ENCODE data around the gene KCNJ5. TPM values are rescaled to one million over a fixed set of nuclear protein-coding genes. Genes with fewer than 3 reads are reported as not detected.

Gene KCNJ5
- total RNA-seq, 1 experiment from 2014 or later: 0.22 TPM

- peak; percentile 88 for DNase-seq (ENCODE audit: low spot score)
- TF ChIP-seq PRRX2 (CRISPR knock-in tag; IDR thresholded peaks at IDR 0.05) (no peak), NR3C1 (CRISPR knock-in tag; conservative IDR thresholded peaks at IDR 0.05; ENCODE audit: low read depth) (no peak), TEAD1 (CRISPR knock-in tag; IDR thresholded peaks at IDR 0.05) (0 out of 2 replicates have a peak, but pooled peaks have one; percentile 41), KAT7 (CRISPR knock-in tag; IDR thresholded peaks at IDR 0.05; ENCODE audit: borderline replicate concordance) (no peak), TP53 (CRISPR knock-in tag; IDR thresholded peaks at IDR 0.05) (no peak), GTF2I (CRISPR knock-in tag; conservative IDR thresholded peaks at IDR 0.05) (no peak), SP1 (CRISPR knock-in tag; conservative IDR thresholded peaks at IDR 0.05) (peak; percentile 44; the same call in 1 of the 2 replicates)
- TF ChIP-seq, protein P1, sequence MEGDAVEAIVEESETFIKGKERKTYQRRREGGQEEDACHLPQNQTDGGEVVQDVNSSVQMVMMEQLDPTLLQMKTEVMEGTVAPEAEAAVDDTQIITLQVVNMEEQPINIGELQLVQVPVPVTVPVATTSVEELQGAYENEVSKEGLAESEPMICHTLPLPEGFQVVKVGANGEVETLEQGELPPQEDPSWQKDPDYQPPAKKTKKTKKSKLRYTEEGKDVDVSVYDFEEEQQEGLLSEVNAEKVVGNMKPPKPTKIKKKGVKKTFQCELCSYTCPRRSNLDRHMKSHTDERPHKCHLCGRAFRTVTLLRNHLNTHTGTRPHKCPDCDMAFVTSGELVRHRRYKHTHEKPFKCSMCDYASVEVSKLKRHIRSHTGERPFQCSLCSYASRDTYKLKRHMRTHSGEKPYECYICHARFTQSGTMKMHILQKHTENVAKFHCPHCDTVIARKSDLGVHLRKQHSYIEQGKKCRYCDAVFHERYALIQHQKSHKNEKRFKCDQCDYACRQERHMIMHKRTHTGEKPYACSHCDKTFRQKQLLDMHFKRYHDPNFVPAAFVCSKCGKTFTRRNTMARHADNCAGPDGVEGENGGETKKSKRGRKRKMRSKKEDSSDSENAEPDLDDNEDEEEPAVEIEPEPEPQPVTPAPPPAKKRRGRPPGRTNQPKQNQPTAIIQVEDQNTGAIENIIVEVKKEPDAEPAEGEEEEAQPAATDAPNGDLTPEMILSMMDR (IDR thresholded peaks at IDR 0.05): peak; percentile 98
- TF ChIP-seq, protein P2, sequence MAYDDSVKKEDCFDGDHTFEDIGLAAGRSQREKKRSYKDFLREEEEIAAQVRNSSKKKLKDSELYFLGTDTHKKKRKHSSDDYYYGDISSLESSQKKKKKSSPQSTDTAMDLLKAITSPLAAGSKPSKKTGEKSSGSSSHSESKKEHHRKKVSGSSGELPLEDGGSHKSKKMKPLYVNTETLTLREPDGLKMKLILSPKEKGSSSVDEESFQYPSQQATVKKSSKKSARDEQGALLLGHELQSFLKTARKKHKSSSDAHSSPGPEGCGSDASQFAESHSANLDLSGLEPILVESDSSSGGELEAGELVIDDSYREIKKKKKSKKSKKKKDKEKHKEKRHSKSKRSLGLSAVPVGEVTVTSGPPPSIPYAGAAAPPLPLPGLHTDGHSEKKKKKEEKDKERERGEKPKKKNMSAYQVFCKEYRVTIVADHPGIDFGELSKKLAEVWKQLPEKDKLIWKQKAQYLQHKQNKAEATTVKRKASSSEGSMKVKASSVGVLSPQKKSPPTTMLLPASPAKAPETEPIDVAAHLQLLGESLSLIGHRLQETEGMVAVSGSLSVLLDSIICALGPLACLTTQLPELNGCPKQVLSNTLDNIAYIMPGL (CRISPR knock-in tag; IDR thresholded peaks at IDR 0.05): 0 out of 2 replicates have a peak, but pooled peaks have one; percentile 60
- Mint-ChIP-seq H3K27ac (no peak overlapping the region), H3K27me3 (ENCODE audit: low read depth) (peaks cover 19% of the 10 kb centered on the region), H3K4me1 (peaks cover 23% of the 10 kb centered on the region), H3K4me3 (no peak overlapping the region), H3K9me3 (no peaks in the 10 kb centered on the region), H3K36me3 (no peaks in the 10 kb centered on the region)
- ChIA-PET CTCF (interaction anchor here (0.7 to 1.0 kb wide), 4 partner anchors 10 to 29 kb away, joined by 3 to 5 read pairs (median 3); no protein-coding TSS in a partner anchor), POLR2A (no interaction called here)
- peak; percentile 94 for ATAC-seq
Measured at GRCh38 chr11:128859563-128860441, 31.4 kb upstream of the KCNJ5 start.

- POLR2A ChIA-PET: no interaction called here
- H3K4me3 Mint-ChIP-seq: no peak overlapping the region
Measured at GRCh38 chr11:128860571-128861361, 30.4 kb upstream of the KCNJ5 start.

More at GRCh38 chr11:128860571-128861361, 30.4 kb upstream of the KCNJ5 start:
- Mint-ChIP-seq H3K27me3 (ENCODE audit: low read depth) (peaks cover 19% of the 10 kb centered on the region), H3K27ac (no peak overlapping the region), H3K36me3 (no peaks in the 10 kb centered on the region), H3K4me1 (peaks cover 22% of the 10 kb centered on the region), H3K9me3 (no peaks in the 10 kb centered on the region)
- no peak for TF ChIP-seq GRHL2 (CRISPR knock-in tag; IDR thresholded peaks at IDR 0.05; ENCODE audit: insufficient replicate concordance, severe bottlenecking)
- TF ChIP-seq, protein P3, sequence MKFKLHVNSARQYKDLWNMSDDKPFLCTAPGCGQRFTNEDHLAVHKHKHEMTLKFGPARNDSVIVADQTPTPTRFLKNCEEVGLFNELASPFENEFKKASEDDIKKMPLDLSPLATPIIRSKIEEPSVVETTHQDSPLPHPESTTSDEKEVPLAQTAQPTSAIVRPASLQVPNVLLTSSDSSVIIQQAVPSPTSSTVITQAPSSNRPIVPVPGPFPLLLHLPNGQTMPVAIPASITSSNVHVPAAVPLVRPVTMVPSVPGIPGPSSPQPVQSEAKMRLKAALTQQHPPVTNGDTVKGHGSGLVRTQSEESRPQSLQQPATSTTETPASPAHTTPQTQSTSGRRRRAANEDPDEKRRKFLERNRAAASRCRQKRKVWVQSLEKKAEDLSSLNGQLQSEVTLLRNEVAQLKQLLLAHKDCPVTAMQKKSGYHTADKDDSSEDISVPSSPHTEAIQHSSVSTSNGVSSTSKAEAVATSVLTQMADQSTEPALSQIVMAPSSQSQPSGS (CRISPR knock-in tag; IDR thresholded peaks at IDR 0.05; ENCODE audit: borderline replicate concordance, low read depth): no peak
- TF ChIP-seq, protein P4, sequence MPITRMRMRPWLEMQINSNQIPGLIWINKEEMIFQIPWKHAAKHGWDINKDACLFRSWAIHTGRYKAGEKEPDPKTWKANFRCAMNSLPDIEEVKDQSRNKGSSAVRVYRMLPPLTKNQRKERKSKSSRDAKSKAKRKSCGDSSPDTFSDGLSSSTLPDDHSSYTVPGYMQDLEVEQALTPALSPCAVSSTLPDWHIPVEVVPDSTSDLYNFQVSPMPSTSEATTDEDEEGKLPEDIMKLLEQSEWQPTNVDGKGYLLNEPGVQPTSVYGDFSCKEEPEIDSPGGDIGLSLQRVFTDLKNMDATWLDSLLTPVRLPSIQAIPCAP (CRISPR knock-in tag; IDR thresholded peaks at IDR 0.05): no peak
- no peak for TF ChIP-seq ETV6 (CRISPR knock-in tag; IDR thresholded peaks at IDR 0.05)
- TF ChIP-seq ZMAT4 (CRISPR knock-in tag; IDR thresholded peaks at IDR 0.05): no peak
- TF ChIP-seq RORB (CRISPR knock-in tag; IDR thresholded peaks at IDR 0.05): no peak
- no peak for TF ChIP-seq TCF7 (CRISPR knock-in tag; IDR thresholded peaks at IDR 0.05; ENCODE audit: low read depth)
- TF ChIP-seq JAZF1 (CRISPR knock-in tag; IDR thresholded peaks at IDR 0.05): no peak
- TF ChIP-seq SMAD4 (CRISPR knock-in tag; IDR thresholded peaks at IDR 0.05): no peak
- ATAC-seq: no peak
- CTCF ChIA-PET: interaction anchor here (0.7 to 1.5 kb wide), 7 partner anchors 11 to 58 kb away, joined by 3 to 5 read pairs (median 3); no protein-coding TSS in a partner anchor
- DNase-seq (ENCODE audit: low spot score): no peak

All from WTC11 (cell line).